GM18861 (cell line): ENCODE data around the gene CHIT1.

ENCODE experiments used
- ATAC-seq: cut with Tn5 transposase; IDR thresholded peaks from one replicate; pipeline ENCODE4 v1.9.1; 2021; ENCODE audit not compliant: unreplicated experiment

The CHIT1 gene

GRCh38 chr1:203217139-203217655, 12.3 kb downstream of the CHIT1 start:
- ATAC-seq = no peak

DNA sequence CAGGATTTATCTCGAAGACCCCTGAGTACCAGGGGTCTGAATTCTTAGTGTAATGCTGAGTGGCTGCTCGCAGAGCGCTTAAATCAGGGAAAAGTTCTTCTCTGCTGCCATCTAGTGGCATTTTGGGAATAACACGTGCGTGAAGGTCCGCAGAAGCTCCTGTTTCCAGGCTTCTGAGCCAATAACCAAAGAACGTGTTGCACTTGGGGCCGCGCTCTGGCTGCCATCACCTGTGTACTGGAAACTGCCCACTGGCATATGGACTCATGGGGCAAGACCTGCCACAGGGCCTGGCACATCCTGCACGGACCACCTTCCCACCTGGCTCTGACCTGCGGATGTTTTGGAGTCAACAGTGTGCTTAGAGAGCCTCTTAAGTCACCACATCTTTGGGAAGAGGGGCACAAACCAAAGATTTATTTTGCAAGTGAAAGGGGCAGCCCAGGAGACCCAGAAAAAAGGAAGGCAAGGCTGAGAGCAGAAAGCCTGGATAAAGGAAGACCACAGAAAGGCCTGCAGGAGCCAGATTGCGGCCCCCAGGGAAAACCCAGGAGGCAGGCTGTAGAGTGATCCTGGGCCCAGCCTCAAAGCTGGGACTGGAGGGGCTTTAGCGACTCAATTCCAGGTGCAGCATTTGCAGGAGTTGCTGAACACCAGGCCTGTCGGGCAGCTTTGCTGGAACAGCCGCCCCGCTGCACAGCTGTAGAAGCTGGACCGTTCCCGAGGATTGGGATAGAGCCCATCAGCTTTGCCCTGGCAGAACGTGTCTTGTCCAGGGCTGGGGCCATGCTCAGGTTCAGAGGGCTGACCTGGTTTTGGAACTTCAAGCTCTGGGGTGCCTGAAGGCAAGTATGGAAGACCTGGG, 13.0 kb downstream of the CHIT1 start:
- no peak for ATAC-seq

GRCh38 chr1:203215573-203215972, 13.9 kb downstream of the CHIT1 start:
- no peak for ATAC-seq

GRCh38 chr1:203214871-203215270, 14.6 kb downstream of the CHIT1 start:
- no peak for ATAC-seq

DNA sequence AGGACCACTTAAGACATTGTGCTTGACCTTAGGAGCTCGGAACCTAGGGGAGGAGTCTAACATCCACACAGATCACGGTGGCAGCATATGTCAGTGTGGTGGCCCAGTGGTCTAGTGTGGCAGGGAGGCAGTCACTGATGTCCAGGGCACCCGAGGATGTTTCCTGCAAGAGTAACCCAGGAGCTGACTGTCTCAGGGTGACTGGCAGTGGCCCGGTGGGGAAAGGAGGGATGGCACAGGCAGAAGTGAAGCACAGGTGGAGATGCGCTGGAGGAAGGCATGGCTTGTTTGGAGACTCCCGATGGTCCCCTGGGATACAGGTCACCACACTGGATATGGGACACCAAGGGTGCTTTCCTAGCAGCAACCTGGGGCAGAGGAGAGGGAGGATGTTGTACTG, 16.3 kb downstream of the CHIT1 start:
- ATAC-seq = no peak

DNA sequence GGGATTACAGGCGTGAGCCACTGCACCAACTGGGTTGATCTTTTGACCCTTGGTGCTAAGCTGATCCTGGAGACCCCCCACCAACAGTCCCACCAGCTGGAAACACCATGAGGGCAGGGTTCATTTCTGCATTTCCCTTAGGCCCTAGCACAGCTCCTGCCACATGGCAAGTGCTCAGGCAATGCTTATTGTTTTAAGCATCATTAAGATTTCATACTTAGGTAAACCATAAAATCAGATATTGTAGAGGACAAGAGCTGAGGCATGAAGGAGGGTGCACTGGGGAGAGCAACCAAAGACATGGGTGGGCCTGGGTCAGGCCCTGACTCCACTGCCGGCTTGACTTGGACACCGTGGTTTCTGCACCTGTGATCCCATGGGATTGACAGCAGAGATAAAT, 17.7 kb downstream of the CHIT1 start:
- ATAC-seq = no peak

DNA sequence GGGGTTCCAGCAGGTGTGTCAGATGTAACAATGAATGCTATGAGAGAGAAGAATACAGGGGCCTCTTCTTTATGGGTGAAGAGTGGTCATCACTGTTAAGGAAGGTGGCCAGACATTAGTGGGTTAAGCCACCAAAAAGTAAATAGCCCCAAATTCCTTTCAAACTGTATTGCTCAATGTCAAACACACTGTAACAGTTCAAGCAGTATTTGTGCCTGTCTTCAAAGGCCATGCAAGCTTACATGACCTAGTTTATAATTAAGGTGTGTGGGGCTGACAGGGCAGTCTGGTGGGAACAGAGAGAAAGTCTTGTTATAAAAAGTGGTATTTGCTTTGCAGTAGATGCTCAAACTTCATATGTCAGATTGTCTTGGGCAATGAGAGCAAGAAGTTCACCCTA, 18.5 kb downstream of the CHIT1 start:
- no peak for ATAC-seq

GRCh38 chr1:203210350-203210749, 19.1 kb downstream of the CHIT1 start:
- no peak for ATAC-seq

- ATAC-seq = no peak
Observed at GRCh38 chr1:203208181-203208580, 21.3 kb downstream of the CHIT1 start.

- no peak for ATAC-seq
Observed at GRCh38 chr1:203207751-203208150, 21.7 kb downstream of the CHIT1 start.

DNA sequence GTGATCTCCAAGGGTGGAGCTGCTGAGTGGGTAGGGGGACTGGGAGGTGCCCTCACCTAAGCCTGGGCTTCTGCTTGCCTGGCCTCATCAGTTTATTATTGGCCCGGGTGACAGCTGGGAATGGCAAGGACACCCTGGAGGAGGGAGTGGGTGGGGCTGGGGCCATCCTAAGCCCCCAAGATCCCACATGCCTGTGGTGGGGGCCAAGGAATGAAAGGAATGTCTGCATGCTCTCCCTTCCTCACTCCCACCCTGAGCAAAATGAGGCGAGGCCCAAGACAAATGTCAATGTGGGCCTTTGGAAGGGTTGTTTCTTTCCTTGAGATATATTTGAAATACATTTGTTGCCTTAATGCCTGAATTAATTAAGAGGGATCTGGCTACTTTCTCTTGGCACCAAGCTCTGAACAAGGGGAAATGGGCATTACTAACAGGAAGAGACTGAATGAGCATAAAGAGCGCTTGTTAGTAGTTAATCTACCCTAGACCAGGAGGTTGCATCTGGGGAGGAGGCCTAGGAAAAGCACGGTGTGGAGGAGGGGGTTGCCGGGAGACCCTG, 23.3 kb downstream of the CHIT1 start:
- no peak for ATAC-seq

- no peak for ATAC-seq
Observed at GRCh38 chr1:203204756-203205155, 24.7 kb downstream of the CHIT1 start.

GRCh38 chr1:203202431-203203245, 26.8 kb downstream of the CHIT1 start:
- ATAC-seq = no peak

DNA sequence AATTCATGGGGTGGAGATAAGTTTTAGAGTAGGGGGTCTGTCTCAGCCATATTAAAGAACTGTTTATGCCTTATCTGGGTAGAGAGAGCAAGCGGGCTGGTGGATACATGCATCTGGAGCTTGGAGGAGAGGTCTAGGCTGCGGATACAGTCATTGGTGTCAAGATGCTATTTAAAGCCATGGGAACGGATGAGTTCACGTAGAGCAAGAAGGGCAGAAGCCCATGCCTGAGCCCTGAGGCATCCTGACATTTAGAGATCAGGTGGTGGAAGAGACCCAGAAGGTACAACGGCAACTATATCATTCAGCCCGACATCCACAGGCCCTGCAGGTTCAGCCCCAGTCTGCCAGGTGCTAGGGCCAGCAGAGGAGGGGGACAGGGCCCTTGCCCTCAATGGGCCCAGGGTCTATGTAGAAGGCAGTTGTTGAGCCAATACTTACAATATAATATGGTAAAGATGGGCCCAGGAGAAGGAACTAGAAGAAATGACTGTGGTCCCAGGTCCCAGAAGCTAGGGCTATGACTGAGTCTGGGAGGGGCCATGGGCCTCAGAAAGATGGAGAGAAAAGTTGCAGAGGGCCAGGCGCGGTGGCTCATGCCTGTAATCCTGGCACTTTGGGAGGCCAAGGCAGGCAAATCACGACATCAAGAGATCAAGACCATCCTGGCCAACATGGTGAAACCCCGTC, 27.8 kb downstream of the CHIT1 start:
- ATAC-seq = no peak

DNA sequence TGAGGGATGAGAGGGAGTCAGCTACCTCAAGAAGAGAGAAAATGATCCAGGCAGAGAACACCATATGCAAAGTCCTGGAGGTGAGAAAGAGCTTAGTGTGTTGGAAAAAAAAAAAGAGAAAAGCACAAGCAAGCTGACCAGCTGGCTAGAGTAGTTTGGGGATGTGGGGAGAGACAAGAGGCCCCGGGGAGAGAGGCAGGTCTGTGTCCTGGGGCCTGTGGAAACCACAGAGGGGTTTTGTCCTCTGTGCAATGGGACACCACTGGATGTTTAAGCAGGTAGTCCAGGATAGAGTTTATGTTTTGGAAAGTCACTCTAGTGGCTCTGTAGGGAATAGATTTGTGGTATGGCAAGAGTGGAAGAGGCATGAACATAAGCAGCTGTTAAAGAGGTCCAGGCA, 28.6 kb downstream of the CHIT1 start:
- ATAC-seq = no peak

DNA sequence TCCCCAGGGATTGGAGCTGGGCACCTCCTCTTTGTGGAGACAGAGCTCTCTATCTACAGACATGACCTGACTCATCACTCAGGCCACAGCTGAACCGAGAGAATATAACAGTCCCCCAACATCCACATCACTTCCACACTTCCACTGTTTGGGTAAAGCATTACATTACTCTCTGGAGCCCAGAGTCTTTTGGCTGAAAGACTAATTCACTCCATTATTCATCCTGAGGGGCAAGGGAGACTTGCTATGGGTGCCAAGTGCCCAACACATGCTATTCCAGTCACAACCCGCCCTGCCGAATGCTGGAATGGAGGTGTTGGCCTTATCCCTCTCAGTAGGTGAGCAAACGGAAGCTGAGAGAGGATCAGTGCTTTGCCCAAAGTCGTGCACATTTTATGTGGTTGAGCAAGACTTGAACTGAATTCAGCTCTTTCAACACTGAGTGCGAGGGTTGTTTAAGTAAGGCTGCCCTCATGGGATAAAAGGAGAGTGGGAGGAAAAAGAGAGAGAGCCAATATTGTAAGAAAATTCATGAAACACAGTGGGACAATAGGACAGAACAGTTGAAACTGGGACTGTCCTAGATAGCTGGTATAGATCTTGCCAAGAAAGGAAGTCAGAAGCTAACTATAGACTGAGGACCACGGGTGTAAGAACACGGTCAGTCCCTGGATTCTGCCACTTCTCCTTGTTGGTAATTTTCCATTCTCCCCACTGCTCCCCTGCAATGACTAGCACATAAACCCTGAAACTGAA, 29.5 kb downstream of the CHIT1 start:
- ATAC-seq = no peak

DNA sequence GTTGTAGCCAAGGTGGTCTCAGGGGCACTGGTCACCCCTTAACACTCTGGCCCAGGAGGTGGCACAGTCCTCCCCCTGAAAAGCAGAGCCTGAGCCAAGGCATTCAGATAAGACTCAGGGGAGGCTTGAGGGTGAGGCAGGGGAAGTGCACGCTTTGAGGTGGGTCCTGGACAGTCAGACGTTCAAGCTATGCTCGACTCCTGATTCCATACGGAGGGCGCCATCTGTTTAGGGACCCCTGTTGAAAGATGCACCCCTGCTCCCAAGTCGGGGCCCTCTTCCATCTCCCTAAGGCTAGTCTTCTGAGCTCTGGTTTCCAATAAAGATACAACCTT, 30.0 kb downstream of the CHIT1 start:
- ATAC-seq = no peak

GRCh38 chr1:203199002-203199401, 30.5 kb downstream of the CHIT1 start:
- no peak for ATAC-seq

DNA sequence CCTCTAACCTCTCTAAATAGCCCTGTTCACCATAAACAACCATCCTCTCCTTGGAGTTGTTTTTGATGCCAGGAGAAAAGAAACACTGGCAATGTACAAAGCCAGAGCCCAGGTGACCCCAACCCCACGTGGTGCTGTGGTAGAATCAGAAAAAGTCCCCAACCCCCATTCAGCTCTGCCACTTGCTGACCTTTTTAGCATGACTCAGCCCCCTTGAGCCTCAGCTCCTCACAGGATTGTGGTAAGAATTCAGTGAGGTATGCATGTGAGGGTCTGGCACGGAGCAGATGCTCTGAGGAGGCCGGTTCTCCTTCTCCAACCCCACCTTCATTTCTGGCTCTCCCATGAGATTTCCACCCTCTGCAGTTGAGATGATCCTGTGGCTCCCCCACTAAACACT, 31.8 kb downstream of the CHIT1 start:
- no peak for ATAC-seq

DNA sequence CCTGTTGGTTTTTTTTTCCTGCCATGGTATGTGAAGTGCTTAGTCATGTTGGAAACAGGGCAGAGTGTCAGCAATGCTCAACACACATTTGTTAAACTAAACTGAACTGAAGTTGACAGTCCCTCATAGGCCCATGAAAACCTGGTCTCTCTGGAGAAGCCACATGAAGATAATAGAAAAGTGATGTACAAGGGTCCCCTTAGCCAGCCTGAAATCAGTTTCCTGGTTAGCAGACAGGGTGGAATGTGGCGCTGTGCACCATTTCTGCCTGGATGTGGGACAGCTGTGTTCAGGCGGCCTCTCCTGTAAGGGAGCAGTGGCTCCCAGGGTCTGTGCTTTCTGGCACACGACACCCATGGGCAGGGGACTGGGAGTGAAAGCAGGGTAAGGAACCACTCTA, 33.1 kb downstream of the CHIT1 start:
- no peak for ATAC-seq

DNA sequence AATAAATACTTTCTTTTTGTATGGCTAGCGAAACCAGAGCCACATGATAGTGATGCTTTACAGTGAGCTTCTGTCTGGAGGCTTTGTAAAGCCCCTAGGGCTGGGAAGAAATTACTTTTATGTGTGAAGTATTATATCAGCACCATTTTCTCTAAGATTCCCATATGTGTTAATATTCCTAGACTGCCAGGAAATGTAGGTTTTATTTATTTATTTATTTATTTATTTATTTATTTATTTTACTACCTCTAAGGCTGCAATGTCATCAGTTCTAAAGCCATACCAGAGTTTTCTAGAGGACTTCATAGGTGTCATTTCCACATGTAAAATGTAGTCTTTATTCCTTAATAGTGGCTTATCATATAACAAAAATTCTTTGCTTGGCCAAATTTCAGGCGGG, 38.5 kb downstream of the CHIT1 start:
- no peak for ATAC-seq
